HG02763 (cell line): Measurements from ENCODE around the gene APOBEC3H.

Experiments used
- ATAC-seq: cut with Tn5 transposase; IDR thresholded peaks from one replicate; pipeline ENCODE4 v1.9.1; 2021; ENCODE audit warnings: mild to moderate bottlenecking, moderate library complexity; ENCODE audit not compliant: unreplicated experiment

Gene APOBEC3H

DNA sequence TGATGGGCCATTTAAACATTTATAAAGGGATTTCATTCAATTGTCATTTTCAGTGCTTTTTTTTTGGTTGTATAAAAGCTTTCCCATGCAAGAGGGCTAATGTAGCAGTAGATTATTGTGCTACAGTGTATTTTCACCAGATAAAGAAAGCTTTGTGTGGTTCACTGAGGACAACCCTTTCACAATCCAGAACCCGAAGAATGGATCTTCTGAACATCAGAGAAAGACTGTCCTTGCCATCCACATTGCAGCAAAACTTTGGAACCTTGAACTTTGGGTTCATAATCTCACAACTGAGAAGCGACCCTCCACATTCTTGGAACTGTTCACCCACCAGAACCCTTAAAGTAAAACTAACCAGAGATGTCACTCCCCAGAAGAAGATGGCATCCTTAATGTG, 9.3 kb downstream of the APOBEC3H start:
- ATAC-seq, result no peak

DNA sequence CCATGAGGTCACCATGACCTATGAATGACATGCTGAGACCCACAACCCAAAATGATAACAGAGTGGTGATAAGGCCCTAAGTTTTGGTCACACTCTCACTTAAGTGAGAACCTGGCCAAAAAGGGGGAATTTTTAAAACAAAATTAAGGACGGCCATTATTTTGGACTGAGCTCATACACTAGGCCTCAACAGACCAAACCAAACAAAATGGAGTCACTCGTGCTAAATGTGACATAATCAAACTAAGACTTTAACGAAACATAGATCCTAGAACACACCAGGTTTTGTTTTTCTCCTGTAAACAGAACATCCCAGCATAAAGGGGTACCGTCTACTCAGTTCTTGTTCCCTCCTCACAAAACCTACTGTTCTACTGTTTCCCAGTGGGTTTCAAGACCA, 11.4 kb downstream of the APOBEC3H start:
- no peak for ATAC-seq

DNA sequence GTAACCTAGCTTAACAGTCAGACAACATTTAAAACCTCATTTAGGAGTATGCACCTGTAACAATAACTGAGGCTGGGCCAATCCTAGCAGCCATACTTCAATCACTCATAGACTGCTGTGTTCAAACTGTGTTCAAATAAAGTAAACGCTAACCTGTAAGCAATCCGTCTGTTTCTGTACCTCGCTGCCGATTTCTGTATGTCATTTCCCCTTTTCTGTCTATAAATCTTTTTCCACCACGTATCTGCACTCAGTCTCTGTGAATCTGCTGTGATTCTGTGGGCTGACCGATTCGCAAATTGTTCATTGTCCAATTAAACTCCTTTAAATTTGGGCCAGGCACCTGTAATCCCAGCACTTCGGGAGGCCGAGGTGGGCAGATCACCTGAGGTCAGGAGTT, 12.3 kb downstream of the APOBEC3H start:
- ATAC-seq, result no peak

DNA sequence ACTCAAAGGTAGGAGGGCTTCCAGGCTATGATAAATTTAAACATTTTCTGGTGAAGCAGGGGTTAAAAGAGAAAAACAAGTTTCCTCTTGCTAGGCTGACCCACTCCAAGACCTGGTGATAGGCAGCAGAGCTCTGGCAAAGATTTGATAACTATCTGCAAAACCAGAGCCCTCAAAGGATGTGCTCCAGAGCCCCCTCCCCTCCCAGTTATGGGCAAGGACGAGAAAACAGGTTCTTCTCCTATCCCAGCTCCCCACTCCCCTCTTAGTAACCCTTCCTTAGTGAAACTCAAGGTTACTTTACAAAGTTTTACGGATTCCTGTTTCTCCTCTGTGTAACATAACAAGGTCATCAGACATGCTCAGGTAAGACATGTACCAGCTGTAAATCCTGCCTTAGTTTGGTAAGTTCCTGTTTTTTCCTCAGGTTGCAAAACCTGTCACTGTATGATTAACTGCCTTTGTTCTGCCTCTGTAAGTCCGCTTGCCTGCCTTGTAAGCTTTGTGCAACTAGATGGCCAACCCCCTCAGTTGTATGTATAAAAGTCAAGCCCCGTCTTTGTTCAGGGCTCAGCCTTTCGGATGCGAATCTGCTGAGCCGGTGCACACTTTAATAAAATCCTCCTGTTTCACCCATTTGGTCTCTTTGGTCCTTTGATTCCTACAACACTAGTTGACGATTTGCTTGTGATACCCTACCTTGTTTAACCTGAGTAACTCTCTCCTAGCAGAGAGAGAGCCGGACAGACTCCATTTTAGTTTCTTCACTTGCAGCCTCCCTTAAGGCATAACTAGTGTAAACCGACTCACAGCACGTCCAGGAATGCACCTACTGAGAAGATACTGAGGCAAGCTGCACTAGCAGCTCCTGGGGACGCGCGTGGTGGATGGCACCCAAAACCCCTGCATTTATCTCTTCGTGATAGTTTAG, 13.9 kb downstream of the APOBEC3H start:
- ATAC-seq, result no peak

DNA sequence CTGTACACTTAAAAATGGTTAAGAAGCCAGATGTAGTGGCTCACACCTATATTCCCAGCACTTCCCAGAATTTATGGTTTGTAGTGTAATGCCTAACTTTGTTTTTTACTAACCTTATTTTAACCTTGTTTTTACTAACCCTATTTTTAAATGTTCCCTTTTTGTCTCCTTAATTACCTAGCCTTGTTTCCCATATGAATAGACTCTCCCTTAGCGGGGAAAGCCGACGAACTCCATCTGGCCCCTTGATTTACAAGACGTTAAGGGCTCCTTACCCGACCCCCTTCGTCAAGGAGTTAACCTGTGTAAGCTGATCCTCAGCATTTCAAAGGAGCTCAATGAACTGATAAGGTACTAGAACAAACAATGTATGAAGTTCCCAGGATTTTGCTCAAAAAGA, 17.1 kb downstream of the APOBEC3H start:
- ATAC-seq, result no peak

DNA sequence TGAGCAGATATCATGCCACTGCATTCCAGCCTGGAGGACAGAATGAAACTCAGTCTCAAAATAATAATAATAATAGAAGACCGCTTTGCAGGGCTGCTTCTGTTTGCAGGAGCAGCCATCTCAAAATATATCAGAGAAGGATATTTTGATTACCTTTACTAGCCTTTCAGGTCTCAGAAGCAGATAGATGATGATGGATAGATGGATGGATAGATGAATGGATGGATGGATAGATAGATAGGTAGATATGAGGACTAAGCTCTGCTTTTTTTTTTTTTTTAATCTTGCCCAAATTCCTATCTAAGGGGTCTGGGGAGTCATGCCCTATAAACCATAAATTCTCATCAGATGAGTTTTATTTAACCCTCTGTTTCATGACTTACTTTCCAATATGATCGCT, 18.5 kb downstream of the APOBEC3H start:
- ATAC-seq, result no peak

DNA sequence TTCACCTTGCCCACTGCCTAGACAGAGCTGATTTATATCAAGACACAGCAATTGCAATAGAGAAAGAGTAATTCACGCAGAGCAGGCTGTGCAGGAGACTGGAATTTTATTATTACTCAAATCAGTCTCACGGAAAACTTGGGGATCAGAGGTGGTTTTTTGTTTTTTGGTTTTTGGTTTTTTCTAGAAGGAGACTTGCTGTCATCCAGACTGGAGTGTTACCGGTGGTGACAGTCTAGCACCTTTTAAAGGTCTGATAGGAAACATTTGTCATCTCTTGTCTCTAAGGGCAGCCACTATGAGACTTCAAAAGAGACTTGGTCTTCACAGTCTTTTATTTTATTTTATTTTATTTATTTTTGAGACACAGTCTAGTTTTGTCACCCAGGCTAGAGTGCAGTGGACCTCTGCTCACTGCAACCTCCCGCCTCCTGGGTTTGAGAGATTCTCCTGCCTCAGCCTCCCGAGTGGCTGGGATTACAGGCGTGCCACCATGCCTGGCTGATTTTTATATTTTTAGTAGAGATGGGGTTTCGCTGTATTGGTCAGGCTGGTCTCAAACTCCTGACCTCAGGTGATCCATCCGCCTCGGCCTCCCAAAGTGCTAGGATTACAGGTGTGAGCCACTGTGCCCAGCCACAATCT, 19.1 kb downstream of the APOBEC3H start:
- no peak for ATAC-seq

DNA sequence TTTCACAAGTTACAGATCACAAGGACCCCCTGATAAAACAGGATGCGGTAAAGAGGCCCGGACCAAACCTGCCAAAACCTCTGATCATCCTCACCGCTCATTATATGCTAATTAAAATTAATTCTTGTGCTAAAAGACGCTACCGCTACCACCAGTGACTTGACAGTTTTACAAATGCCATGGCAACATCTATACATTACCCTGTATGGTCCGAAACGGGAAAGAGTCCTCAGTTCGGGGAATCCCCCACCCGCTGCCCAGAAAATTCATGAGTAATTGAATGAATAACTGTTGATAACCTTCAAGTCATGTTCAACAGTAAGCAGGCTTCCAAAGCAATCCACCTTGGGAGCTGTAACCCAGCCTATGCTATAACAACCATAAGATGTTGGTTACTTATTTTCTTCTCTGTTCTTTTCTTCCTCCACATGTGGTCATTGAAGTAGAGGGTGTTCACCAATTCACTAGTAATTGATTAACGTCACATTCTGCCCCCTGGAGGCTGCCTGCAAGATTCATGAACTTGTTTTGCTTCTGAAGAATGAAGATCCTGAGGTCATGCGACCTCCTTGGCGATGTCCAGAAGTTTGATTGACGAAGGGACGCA, 20.6 kb downstream of the APOBEC3H start:
- no peak for ATAC-seq

DNA sequence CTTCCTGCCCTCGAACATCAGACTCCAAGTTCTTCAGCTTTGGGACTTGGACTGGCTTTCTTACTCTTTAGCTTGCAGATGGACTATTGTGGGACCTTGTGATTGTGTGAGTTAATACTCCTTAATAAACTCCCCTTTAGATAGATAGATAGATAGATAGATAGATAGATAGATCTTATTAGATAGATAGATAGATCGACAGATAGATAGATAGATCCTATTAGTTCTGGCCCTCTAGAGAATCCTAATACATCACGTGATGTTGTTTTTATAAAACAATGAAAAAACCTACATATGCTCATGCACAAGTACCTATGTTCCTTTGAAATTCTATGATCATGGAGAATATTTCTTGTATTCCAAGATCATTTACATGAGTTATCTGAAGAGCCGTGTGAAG, 23.9 kb downstream of the APOBEC3H start:
- no peak for ATAC-seq

DNA sequence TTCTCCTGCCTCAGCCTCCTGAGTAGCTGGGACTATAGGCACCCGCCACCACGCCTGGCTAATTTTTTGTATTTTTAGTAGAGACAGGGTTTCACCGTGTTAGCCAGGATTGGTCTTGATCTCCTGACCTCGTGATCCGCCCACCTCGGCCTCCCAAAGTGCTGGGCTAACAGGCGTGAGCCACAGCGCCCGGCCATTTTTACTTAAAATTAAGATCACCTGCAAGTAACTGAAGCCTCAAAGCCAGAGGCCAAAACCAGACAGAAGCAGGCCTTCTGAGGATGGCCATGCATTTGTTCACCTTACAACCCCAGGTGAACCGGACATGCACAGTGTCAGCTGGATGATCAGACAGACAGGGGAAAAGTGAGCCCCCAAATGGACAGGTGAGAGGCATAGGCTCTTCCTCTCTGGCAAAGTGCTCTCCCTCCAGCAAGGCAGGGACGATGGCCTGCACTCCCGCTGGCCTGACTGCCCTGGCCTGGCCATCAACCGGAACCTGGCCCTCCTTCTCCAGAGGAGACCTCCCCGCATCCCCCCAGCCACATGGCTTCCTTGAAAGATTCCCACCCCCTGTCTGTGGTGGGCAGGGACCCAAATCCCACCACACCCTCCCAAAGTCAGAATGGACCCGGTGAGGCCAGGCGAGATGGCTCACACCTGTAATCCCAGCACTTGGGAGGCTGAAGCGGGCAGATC, 25.9 kb downstream of the APOBEC3H start:
- ATAC-seq, result no peak

DNA sequence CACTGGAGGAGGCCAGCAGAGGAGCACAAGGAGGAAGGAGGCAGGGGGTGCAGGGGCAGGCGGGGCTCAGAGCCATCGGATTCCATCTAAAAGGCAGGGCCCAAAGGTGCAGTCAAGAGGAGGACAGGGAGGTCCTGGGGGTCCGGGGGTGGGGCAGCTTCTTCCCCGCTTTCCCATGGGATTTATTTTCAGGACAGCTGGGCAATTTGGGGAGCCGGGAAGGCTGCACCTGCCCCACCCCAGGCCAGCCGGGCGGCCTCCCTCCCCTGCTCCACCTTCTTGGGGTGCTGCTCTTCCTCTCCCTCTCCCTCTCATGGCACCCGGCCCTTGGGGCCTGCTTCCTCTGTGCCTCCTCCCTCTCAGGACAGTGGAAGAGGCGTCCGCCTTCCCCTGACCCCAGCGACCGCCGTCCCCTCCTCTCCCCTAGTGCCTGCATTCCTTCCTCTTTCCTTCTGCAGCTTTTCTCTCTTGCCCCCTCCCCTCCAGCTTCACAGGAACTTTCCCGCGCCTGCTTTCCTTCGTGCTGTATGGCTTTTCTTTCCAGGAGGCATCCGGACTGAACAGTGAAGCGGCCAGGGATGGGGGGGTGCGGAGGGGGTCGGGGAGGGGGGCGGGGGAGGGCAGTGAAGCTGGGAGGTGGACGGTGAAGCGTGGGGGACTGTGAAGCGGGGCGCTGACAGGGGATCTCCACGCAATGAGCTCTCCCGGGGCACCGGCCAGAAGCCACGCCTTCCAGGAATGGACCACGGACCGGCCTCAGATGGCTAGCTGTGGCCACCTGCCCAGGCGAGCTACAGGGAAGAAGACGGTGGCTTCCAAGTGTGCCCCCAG, 26.9 kb downstream of the APOBEC3H start:
- ATAC-seq, result no peak

DNA sequence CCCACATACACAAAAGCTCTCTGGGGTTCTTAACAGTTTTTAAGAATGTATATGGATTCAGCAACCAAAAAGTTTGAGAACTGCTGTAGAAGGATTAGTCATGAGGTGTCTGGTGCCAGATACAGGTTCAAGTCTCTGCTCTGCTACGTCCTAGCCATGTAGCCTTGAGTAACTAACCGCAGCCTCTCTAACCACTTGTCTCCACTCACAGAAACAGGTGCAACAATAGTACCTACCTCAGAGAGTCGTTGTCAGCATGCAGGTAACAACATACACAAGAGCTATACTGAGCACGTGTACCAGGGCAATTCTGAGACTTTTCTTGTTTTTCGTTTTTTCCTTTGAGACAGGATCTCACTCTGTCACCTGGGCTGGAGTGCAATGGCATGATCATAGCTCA, 28.6 kb downstream of the APOBEC3H start:
- ATAC-seq, result no peak

DNA sequence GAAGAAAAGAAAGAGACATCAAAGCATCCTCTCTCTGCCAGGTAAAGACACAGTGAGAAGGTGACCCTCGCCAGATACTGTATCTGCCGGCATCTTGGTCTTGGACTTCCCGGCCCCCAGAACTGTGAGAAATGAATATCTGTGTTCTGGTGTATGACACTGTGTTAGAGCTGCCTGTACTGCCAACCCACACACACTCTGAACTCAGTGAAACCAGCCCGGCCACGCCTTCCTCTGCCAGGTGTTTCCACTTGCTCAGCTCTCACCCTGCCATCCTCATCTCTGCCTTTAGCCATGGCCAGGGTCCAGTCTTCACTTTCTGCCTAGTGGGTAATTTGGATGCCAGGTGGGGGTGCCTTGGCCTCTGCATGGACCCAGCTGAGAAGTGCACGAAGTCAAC, 31.5 kb downstream of the APOBEC3H start:
- no peak for ATAC-seq

DNA sequence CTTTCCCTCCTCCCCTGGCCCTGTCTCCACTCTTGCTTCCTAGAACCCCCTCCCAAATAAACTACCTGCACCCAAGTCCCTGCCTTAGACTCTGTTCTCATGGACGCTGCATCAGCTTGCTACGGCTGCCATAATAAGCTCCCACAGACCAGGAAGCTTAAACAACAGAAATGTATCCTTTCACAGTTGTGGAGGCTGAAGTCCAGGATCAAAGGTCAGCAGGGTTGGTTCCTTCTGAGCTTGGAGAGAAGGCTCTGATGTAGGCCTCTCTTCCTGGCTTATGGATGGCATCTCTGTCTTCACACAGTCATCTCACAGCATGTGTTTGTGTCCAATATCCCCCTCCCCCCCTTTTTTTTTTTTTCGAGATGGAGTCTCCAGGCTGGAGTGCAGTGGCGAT, 32.0 kb downstream of the APOBEC3H start:
- no peak for ATAC-seq

DNA sequence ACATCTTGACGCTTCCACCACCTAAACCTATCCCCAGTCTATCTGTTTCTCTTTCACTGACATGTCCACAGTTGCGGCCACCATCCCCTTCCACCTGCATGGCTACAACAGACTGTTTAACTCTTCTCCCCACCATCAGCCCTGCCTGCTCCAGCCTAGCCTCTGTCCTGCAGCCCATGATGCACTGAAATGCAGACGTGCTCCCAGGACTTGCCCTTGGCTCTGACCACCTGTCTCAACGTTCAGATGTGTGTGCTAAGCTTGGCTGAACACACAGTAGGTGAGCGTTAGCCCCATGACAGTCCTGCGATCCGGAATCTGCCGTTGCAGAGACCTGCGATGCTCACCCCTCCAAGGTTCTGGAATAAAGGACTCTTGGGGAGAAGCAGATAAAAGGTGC, 32.7 kb downstream of the APOBEC3H start:
- no peak for ATAC-seq

DNA sequence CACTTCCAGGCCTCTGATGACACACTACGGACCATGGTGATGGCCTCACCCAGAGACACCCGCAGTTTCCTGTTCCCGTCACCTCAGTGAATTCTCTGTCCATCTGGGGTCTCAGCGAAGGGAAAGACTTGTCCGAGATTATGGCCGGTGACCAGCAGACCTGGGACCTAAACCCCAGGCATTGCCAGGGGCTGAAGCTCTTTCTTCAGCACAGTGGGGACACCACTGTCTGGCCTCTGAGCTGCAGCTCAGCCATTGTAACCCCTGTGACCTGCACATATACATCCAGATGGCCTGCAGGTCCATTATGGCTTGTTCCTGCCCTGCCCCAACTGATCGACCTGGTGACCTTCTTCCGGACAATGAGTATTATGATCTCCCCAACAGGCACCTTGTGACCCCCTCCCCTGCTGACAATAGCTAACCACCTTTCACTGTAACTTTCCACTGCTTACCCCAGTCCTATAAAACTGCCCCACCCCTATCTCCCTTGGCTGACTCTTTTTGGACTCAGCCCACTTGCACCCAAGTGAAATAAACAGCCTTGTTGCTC, 33.2 kb downstream of the APOBEC3H start:
- ATAC-seq, result no peak

DNA sequence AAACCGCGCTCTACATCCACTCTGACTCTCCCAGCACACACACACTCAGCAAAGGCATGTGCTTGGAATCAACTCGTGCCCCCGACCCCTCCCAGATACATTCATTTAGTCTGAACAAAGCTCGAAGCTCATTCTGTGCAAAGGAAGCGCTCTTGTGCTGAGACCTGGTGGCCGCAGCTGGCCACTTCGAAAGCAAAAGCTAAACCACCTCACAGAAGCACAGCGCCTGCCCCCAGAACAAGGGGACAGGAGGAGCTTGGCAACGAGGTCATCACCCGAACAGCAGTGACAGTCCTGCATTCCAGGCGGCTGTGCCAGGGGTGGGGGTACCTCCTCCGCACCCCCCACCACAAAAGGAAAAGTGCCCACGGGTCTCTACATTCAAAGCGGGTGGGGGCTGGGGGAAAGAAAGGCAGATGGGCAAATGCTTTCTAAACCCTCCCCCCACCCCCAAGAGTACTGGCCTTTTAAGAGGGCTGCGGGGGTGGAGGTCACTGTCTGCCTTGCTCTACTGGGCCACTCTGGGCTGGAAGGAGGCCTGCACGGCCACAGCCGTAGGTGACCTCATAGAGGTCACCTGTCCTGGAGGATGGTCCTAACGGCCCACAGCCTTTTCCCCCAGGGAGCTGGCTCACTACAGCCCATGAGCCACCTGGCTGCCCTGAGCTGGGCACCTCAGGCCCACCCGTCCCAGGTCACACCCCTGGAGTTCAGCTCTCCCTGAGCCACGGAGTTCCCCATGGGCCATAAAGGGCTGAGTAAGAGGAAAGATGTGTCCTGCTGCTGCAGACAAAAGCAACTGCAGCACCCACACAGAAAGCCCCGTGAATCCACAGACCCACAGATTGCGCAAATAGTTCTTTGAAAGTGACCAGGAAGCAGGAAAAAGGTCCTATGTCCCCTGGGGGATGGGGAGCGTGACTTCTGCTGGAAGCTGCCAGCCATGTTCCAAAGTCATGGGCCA, 34.1 kb downstream of the APOBEC3H start:
- no peak for ATAC-seq

DNA sequence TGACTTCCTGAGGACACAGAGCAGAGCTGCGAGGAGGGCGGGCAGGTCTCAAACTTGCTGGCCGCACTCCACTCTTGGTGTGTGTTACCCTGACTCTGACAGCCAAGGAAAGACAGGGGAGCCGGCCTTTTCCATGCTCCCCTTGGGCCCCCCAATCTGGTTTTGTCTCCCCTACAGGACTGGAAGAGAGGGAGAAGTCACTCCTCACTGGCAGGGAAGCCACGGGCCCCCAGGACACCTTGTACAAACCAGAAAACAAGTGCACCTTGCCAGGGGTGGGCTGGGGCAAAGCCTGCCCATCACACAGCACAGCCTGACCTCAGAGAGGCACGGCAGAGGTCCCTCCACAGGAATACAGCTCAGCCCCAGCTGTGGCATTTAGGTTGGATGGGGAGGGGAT, 35.2 kb downstream of the APOBEC3H start:
- no peak for ATAC-seq

DNA sequence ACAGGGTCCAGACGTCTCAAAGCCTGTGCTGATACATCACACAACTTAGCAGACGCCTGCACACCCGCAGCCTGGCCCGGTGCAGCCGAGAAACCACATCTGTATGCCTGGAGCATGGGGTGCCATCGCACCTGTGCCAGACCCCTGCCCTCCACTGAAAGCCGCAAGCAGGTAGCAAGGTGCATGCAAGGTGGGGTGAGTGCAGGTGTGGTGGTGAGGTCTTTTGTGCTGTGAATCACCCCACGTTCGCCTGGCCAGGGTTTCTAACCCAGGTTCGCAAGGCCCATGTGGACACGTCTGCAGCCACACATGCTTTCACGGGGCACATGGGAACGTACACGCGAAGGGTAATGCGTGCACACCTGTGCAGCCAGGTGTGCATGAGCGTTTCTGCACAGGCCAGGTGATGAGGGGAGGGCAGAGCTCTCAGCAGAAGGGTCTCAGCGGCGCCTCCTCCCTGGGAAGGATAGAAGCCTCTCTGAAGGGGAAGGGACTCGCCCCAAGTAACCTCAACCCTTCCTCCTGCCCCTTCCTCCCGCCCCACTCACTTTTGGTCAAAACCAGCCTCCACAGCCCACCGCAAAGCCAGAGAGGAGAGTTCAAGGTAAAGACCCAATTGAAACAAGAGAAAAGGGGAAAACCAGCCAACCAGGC, 36.0 kb downstream of the APOBEC3H start:
- no peak for ATAC-seq
